HG03060 (cell line): ENCODE results near the gene FBXL2.
"Not testable (repeated sequence)": the region's sequence is repeated elsewhere in the genome, so short reads cannot be mapped to it uniquely, and the experiment has no call there.

Experiments used
- ATAC-seq: cut with Tn5 transposase; IDR thresholded peaks from one replicate; pipeline ENCODE4 v1.9.1; 2021; ENCODE audit warnings: low read depth, moderate number of reproducible peaks; ENCODE audit not compliant: unreplicated experiment

Gene FBXL2

GRCh38 chr3:33377931-33378330 is 100.7 kb downstream of the FBXL2 start:
- no peak for ATAC-seq

GRCh38 chr3:33380653-33381052 is 103.4 kb downstream of the FBXL2 start:
- no peak for ATAC-seq

- ATAC-seq: no peak
Measured at GRCh38 chr3:33383951-33384350, 106.7 kb downstream of the FBXL2 start.

- no peak for ATAC-seq
Measured at GRCh38 chr3:33385423-33385822, 108.2 kb downstream of the FBXL2 start.

GRCh38 chr3:33386631-33387030 is 109.4 kb downstream of the FBXL2 start:
- no peak for ATAC-seq

- ATAC-seq: no peak
Measured at GRCh38 chr3:33388374-33389100, 111.3 kb downstream of the FBXL2 start.

GRCh38 chr3:33389908-33390307 is 112.7 kb downstream of the FBXL2 start:
- ATAC-seq: no peak

GRCh38 chr3:33391255-33391995 is 114.2 kb downstream of the FBXL2 start:
- no peak for ATAC-seq

- no peak for ATAC-seq
Measured at GRCh38 chr3:33392144-33392543, 114.9 kb downstream of the FBXL2 start.

- no peak for ATAC-seq
Measured at GRCh38 chr3:33392703-33393125, 115.5 kb downstream of the FBXL2 start.

GRCh38 chr3:33394403-33395054 is 117.3 kb downstream of the FBXL2 start:
- no peak for ATAC-seq

- ATAC-seq: no peak
Measured at GRCh38 chr3:33395900-33396299, 118.7 kb downstream of the FBXL2 start.

GRCh38 chr3:33398410-33398809 is 121.2 kb downstream of the FBXL2 start:
- ATAC-seq: no peak

GRCh38 chr3:33401781-33402180 is 124.5 kb downstream of the FBXL2 start:
- no peak for ATAC-seq

GRCh38 chr3:33402936-33403335 is 125.7 kb downstream of the FBXL2 start:
- ATAC-seq: no peak

- no peak for ATAC-seq
Measured at GRCh38 chr3:33403756-33404155, 126.5 kb downstream of the FBXL2 start.

GRCh38 chr3:33410816-33411215 is 133.6 kb downstream of the FBXL2 start:
- not testable (repeated sequence) for ATAC-seq

- ATAC-seq: no peak
Measured at GRCh38 chr3:33417066-33417673, 139.9 kb downstream of the FBXL2 start.

GRCh38 chr3:33419948-33420347 is 142.7 kb downstream of the FBXL2 start:
- no peak for ATAC-seq

- no peak for ATAC-seq
Measured at GRCh38 chr3:33420966-33421365, 143.7 kb downstream of the FBXL2 start.
